Brain microvascular endothelial cell (primary cell): ENCODE measurements around the gene ARMC9.

ENCODE experiments used
- DNase-seq: peaks from one replicate; pipeline ENCODE4 v3.0.0-alpha.2; 2020
- H3K27ac ChIP-seq: fragments of 250-450 bp; sonication (Bioruptor Pico); 2 replicates; pipeline ENCODE4 v1.5.1; 2020; ENCODE audit warnings: mild to moderate bottlenecking, moderate library complexity
- H3K27me3 ChIP-seq: fragments of 250-450 bp; sonication (Bioruptor Pico); replicated peaks from 2 replicates; pipeline ENCODE4 v1.5.1; 2020; ENCODE audit warnings: mild to moderate bottlenecking
- H3K36me3 ChIP-seq: fragments of 250-450 bp; sonication (Bioruptor Pico); replicated peaks from 2 replicates; pipeline ENCODE4 v1.5.1; 2020; ENCODE audit warnings: mild to moderate bottlenecking
- H3K4me3 ChIP-seq: 2 replicates; pipeline ENCODE4 v1.5.1; 2011; ENCODE audit warnings: low read depth, mild to moderate bottlenecking, control low read depth, low read length, moderate library complexity
- in situ Hi-C: cut with HindIII; loops from 2 replicates; pipeline ENCODE4 v1.10.0; 2017; ENCODE audit warnings: low sequenced_read_pairs, low pct_ligation_motif_present
- TF ChIP-seq, protein P1 (sequence below): IDR thresholded peaks from 2 replicates; pipeline ENCODE4 v1.5.1; 2011; ENCODE audit warnings: low read depth, mild to moderate bottlenecking, moderate library complexity, low read length, control low read depth, inconsistent platforms; ENCODE audit errors: missing control alignments

Gene ARMC9

DNA sequence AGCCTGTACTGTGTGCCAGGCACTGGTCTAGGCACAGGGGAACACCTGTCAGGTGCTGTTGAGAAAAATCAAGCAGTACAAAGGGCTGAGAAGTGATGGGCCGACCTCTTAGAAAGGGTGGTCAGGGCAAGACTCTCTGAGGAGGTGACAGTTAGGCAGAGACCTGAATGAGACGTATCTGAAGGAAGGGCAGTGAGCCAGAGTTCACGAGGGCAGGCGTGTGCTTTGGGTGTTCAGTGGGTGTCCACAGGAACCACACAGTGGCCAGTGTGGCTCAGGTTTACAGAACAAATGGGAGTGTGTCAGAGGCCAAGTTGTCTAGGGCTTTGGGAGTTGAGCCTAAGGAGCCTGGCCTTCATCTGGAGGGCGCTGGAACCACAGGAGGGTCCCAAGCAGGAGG is 6.2 kb downstream of the ARMC9 start:
- in situ Hi-C loops = no loop called here
- DNase-seq = no peak
- Histone ChIP-seq H3K4me3 (no peak overlapping the region), H3K27ac (no peak overlapping the region), H3K36me3 (peaks cover 27% of the 10 kb centered on the region), H3K27me3 (no peaks in the 10 kb centered on the region)
- TF ChIP-seq, protein P1, sequence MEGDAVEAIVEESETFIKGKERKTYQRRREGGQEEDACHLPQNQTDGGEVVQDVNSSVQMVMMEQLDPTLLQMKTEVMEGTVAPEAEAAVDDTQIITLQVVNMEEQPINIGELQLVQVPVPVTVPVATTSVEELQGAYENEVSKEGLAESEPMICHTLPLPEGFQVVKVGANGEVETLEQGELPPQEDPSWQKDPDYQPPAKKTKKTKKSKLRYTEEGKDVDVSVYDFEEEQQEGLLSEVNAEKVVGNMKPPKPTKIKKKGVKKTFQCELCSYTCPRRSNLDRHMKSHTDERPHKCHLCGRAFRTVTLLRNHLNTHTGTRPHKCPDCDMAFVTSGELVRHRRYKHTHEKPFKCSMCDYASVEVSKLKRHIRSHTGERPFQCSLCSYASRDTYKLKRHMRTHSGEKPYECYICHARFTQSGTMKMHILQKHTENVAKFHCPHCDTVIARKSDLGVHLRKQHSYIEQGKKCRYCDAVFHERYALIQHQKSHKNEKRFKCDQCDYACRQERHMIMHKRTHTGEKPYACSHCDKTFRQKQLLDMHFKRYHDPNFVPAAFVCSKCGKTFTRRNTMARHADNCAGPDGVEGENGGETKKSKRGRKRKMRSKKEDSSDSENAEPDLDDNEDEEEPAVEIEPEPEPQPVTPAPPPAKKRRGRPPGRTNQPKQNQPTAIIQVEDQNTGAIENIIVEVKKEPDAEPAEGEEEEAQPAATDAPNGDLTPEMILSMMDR = no peak

DNA sequence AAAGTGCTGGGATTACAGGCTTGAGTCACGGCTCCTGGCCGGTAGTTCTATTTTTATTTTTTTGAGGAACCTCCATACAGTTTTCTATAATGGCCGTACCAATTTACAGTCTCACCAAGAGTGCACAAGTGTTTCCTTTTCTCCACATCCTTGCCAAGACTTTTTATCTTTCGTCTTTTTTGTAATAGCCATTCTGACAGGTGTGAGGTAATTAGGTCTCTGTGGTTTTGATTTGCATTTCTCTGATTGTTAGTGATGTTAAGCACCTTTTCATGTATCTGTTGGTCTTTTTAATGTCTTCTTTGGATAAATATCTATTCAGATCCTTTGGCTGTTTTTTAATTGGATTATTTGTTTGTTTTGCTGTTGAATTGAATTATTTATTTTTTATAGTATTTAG is 9.3 kb downstream of the ARMC9 start:
- H3K36me3 ChIP-seq = peaks cover 36% of the 10 kb centered on the region
- no peak for DNase-seq
- in situ Hi-C loops = no loop called here
- H3K27me3 ChIP-seq = no peaks in the 10 kb centered on the region
- no peak overlapping the region for H3K27ac ChIP-seq
- no peak overlapping the region for H3K4me3 ChIP-seq
- TF ChIP-seq, protein P1 = no peak

DNA sequence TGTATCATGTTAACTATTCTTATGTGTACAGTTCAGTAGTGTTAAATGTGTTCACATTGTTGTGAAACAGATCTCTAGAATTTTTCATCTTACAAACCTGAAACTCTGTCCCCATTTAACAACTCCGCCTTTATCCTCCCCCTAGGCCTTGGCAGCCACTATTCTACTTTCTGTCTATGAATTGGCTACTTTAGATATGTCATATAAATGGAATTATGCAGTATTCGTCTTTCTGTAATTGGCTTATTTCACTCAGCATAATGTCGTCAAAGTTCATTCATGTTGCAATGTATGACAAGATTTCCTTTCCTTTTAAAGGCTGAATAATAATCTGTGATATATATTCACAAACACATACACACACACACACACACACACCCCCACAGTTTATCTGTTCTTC is 12.4 kb downstream of the ARMC9 start:
- H3K27me3 ChIP-seq = no peaks in the 10 kb centered on the region
- H3K4me3 ChIP-seq = no peak overlapping the region
- DNase-seq = no peak
- H3K27ac ChIP-seq = no peak overlapping the region
- TF ChIP-seq, protein P1 = no peak
- peaks cover 54% of the 10 kb centered on the region for H3K36me3 ChIP-seq
- in situ Hi-C loops = no loop called here

DNA sequence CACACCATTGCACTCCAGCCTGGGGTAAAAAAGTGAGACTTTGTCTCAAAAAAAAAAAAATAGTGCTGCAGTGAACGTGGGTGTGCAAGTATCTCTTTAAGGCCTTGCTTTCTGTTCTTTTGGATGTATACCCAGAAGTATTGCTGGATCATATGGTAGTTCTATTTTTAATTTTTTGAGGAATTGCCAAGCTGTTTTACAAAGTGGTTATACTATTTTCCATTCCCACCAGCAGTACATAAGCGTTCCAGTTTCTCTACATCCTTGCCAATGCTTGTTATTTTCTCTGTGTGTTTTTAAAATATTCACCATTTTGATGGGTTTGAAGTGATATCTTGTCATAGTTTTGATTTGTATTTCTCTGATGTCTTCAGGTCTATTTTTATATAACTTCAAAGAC is 13.1 kb downstream of the ARMC9 start:
- in situ Hi-C loops = no loop called here
- H3K27ac ChIP-seq = no peak overlapping the region
- no peaks in the 10 kb centered on the region for H3K27me3 ChIP-seq
- TF ChIP-seq, protein P1 = no peak
- no peak for DNase-seq
- H3K36me3 ChIP-seq = peaks cover 55% of the 10 kb centered on the region
- H3K4me3 ChIP-seq = no peak overlapping the region

DNA sequence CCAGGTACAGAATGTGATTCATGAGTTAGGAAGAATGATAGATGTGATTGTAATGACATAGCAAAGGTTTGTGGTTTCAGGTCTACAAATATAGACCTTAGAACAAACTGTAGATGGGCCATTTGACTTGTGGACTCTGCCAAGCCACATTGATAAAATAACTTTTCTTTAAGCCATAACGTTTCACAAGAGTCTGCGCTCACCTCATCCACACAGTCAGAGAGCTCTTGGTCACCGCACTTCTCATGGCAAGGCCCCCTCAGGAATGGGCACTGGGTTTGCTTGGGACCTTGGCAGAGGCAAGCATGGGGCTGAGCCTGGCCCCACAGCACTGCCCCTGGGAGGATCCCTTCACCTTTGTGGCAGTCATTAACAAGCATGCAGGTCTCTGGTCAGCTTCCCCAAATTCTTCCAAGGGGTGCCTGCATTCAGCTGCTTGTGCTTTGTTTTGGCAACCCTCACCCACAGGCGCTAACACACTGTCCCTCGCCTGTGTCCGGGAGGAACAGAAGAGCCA is 14.0 kb downstream of the ARMC9 start:
- no peak for DNase-seq

More for the DNA sequence above, 14.0 kb downstream of the ARMC9 start:
- Histone ChIP-seq H3K36me3 (peaks cover 60% of the 10 kb centered on the region), H3K27ac (no peak overlapping the region), H3K27me3 (no peaks in the 10 kb centered on the region), H3K4me3 (no peak overlapping the region)
- TF ChIP-seq, protein P1 = no peak
- in situ Hi-C loops = no loop called here
